CD4-positive, alpha-beta T cell treated with Interleukin-15 for 1 hour (primary cell): Measurements from ENCODE around the gene MGAT4A.

Source experiments
- DNase-seq: peaks from one replicate; pipeline ENCODE4 v3.0.0-alpha.2; 2020

MGAT4A gene

DNA sequence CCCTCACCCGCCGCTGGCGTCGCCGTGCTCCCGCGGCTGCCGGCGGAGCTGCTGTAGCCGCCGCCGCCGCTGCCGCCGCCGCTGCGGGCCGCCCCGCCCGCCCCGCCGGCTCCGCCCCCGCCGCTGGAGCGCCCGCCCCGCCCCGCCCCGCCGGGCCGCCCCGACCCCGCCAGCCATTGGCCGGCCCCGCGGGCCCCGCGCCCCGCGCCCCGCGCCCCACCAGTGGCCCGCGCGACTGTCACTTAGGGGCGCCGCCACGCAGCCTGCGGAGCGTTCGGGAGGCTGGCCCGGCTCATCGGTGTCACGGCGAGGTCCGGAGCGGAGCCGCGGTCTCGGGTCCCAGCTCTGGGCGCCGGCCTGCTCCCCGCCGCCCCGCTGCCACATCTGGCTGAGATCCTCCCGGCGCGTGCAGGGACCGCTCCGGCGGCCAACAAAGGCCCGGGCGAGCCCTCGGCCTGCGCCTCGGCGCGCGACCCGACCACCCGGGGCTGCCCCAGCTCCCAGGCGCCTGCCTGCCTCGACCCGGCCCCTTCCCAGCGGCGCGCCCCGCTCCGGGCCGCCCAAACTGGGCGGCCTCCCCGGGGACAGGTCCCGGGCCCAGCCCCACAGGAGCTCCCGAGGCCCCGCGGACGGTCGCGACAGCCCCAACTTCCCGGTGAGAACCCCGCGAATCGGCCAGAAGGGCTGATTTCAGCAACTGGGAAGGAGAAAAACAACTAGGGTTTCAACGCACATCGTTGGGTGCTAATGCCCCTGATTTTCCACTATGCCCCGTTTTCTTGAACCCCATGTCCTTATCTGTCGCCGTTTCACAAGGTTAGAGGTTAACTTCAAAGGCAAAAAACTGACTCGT lies at the start of gene MGAT4A:
Gene MGAT4A, minus strand, starts transcription at position 92 of the 853 bp plus-strand sequence. CDS start 4,800 bp downstream, outside the sequence.
- DNase-seq: peak; percentile 81

DNA sequence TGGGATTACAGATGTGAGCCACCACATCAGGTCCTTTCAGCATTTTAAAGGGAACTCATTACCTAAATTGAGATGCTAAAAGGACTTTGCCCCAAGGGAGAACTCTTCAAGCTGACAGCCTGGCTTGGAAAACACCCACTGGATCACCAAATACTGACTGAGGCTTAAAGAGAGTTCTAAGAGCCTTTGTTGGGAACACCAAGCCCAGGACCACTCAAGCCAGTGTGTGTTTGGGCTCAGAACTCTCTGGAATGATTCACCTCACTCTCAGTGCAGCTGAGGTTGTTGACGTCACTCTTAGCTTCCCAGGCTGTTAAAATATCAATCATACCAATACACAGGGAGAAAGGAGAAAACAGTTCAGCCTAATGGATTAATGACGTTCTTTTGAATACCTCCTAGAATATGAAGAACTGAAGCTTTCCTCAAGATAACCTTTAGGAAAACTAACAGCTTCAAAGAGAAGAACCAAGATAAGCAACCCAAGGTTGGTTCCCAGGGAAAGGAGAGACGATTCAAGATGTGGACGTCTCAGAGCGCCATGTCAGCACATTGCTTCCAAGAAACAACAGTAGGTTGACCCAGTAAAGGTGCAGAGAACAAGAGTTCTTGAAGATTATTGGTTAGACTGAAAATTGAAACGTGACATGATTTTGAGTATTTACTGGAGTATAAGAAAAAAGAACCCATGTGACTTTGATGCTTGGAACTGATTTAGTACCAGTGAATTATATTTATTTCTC lies 48.0 kb upstream of the MGAT4A start:
- no peak for DNase-seq

DNA sequence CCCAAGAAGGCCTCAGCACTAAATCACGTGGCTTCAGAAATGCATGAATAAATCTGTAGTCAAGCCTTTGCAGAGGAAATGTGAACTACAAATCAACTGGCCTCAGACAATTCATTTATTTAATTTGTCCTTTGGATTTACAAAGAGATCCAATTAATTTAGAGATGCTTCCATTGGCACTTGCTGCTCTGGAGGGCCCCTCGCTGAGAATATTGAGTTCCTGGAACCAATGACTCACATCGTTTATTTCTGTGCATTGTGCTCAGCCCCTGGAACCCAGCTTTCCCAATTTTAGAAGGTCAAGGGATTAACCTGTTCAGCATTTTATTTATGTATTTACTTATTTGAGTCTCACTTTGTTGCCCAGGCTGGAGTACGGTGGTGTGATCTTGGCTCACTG lies 47.2 kb upstream of the MGAT4A start:
- DNase-seq: no peak

DNA sequence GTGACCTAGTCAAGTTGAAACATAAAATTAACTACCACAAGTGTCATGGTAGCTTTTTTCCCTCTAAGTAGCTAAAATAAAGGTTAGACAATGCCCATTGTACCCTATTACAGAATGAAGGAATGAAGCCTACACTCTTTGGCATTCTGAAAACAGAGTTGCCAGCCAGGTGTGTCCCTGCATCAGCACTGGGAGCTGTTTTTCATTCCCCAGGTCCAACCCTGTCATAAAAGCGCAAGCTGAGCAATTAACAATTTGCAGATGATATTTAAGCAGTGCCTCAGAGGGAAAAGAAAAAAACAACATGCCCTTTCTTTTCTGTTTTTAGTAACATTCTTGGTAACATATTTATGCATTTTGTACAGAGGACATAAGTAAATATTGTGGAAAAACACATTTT lies 46.8 kb upstream of the MGAT4A start:
- DNase-seq: no peak

DNA sequence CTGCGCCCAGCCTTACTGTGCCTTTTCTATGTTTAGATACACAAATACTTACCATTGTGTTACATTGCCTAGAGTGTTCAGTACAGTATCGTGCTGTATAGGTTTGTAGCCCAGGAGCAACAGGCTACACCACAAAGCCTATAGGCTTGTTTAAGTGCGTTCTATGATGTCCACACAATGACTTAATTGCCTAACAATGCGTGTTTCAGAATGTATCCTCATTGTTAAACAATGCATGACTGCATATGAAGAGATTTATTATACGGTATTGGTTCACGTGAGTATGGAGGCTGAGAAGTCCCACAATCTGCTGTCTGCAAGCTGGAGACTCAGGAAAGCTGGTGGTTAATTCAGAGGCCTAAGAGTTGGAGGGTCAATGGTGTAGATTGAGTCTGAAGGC lies 46.1 kb upstream of the MGAT4A start:
- DNase-seq: no peak

DNA sequence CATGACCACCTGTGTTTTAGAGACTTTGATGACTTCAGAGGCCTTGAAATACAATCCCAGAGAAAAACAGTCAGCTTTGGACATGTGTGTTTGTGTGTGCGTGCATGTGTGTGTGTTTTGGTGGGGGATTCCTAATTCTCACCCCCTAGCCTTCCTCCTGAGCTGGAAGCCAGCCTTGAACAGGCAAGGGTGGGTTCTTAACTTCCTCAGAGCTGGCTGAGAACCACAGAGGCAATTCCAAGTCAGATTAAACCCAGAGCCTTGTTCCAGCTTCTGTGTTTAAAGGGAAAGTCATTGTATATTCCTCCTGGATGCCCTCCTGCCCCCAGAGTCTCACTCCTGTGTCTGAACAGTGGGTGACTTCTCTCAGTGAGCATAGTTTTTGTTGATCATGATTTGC lies 45.2 kb upstream of the MGAT4A start:
- no peak for DNase-seq

DNA sequence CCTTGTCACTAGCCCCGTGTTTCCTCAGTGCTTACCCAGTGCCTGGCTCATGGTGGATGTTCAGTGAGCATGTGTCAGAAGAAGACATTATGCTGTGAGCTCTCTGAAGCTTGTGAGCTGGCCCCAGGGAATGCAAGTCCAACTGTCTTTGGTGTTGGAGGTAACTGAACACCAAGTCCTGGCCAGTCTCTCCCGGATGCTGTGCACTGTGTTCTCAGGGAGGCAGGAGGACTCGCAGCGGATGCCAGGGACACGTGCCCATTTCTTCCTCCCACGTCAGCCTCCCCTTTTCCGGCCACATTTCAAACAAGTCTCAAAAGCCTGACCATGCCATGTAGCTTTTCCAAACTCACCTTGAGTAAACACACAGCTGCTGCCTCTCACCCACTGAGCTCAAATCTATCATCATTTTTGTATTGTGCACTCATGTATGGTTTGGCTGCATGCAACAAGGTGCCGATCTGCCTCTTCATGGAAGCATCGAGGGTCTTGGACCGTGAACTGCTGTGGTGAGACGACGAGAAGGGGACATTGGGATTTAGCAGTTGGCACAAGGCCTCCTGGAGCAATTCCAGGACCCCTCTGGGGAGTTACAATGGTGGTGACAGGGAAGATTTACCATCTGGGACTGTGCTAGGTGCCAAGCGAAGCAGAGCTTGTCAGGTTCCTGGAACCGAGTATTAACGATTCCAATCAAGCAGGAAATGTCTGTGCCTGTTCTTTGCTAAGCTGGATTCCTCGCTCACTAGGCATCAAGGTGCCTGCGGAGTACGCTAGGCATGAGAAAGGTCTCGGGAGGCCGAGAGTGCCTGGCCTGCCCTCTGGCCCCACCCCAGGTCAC lies 44.4 kb upstream of the MGAT4A start:
- no peak for DNase-seq

DNA sequence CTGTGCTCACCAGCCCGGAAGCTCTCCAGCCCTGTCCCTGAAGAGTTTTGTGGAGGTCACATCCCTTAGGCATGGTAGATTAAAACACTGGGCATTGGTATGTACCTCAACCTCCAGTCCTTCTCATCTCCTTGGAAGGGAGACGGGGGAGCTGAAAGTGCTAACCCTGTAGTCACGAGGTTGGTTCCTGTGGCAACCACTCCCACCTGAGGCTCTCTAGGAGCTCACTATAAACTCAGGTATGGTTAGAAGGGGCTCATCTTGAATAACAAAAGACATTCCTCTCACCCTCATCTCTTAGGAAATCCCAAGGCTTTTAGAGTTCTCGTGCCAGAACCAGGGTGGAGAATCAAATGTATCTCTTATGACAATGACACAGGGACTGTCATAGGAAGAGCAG lies 43.0 kb upstream of the MGAT4A start:
- DNase-seq: no peak

DNA sequence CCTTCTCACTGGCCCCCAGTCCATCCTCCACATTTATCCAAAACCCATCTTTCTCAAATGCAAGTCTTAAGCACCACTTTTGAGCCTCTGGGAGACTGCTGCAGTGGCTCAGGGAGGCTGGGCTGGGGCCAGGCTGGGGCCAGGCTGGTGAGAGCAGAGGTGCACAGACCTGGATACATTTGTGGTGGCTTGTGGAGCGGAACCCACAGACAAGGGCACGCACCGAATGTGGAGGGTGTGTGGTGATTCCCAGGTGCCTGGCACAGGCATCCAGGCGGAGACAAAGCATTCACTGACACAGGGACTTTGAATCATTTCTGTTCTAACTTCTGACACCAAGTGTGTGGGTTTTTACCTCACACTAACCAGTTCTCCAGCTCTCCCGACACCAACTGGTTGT lies 42.2 kb upstream of the MGAT4A start:
- DNase-seq: no peak

DNA sequence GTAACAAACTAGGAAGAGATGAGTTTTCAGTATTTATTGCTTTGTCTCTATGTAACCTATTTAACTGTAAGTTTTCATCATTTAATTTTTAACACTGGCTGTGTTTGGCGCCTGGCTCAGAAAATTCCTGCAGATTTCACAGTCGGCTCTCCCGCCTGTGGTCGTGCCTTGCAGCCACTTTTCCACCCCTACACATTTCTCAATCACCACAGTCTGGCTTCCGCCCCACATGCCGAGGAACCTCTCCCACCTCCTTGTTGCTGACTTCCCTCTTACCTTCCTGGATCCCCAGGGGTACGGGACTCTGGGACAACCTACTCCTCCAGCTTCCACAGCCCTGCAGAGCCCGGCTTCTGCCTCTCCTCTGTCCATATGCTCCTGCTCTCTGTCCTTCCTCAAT lies 41.6 kb upstream of the MGAT4A start:
- DNase-seq: no peak

DNA sequence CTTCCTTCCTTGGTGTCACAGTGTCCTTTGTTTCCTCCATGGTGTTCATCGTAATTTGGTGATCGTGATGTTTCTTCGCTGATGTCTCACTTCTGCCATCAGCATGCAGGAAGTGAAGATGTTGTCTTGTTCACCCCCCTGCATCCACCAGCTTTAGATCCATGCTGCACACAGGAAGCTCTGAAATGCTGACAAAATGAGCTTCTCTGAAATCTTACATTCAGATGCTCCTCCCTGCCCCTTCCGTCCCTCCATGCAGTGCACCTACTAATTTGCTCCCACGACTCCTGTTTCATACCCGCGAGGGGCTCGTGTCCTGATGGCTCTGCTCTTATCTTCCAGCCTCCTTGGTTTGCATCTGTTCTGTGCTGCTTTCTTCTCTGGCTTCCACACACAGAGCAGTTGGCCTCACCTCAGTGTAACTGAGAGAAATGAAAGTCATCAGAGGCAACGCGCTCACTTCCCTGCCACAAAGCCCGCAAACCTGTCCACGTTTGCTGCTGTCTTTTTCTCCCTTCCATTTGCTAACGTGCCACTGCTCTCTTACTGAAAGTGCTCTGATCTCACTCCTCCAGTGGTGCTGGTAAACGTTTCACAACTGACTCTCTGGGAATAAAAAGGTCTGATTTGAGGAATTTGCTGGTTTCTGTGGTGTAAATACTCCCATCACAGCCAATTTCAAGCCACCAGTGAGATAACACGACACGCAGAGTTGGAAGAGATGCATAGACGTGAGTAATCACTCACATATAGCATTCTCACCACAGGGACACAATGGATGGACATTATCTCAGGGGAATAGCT lies 41.0 kb upstream of the MGAT4A start:
- DNase-seq: peak; percentile 66

DNA sequence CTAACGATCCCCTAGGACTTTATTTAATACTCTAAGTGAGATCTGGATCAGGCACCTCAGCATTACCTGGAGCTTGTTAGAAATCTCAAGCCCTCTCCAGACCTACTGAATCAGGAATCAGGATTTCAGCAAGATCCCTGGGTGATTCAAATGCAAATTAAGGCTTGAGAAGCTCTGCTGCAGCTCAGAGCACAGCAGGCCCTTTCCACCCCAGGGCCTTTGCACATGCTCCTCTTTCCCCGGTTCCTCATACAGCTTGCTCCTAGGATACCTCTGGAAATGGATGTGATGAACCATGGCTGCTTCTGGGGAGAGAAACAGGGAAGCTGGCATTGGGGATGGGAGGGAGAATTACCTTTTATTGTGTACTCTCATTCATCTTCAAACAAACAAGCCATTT lies 40.3 kb upstream of the MGAT4A start:
- DNase-seq: no peak

DNA sequence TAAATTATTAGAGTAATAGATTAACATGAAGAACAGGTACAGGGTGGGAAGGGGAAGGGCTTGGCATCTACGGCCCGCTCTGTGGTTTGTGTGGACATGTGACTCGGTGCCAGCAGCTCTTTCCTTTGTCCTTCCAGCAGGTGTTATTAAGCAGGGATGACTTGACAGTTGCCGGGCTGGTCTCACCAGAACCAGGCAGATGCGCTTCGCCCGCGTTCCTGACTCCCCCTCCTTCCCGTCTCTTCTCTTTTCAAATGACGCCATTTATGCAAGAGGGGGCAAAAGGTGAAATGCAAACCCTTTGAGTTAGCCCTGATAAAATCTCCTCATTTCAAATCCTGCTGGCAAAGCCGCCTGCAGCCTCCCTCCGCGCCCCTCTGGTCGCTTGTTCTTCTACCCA lies 38.9 kb upstream of the MGAT4A start:
- no peak for DNase-seq

DNA sequence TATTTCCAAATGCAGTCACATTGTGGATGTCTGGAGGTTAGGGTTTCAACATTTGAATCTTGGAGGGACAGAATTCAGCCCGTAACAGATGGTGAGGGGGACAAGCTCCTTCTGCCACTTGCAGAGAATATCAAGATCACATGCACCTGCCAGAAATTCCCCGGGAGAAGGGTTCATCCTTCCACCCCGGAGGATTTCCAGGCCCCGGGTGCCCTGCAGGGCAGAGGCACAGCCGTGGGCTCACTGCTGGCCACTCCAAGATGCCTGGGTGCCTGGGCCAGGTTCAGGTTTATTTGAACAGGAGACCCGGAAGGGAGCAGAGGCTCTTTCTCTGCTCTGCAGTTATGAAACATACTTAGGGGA lies 38.2 kb upstream of the MGAT4A start:
- DNase-seq: no peak

DNA sequence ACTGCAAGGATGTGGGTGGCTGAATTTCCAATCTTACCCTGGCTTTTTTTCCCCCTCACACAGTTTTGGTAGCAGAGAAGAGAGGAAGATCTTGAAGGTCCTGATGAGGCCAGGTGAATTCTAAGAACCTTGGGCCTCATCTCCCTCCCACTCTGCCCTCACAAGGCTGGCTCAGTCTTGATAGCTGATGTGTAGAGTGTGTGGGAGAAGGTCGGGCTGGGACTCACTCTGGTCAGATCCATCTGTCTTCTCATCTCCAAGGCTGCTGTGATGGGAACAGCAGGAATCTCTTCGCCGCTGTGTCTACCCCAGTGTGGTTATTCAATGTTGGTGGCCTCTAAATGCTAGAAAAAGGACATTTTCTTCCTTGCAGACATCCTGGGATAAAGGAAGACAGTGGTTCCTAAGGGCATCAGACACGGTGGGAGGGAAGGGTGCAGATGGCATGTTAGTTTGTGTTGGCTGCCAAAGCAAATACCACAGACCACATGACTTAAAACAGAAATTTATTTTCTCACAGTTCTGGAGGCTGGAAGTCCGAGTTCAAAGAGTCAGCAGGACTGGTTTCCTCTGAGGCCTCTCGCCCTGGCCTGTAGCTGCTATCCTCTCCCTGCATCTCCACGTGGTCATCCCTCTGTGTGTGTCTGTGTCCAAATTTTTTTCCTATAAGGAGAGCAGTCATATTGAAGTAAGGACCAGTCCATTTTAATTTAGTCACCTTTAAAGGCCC lies 37.6 kb upstream of the MGAT4A start:
- no peak for DNase-seq

DNA sequence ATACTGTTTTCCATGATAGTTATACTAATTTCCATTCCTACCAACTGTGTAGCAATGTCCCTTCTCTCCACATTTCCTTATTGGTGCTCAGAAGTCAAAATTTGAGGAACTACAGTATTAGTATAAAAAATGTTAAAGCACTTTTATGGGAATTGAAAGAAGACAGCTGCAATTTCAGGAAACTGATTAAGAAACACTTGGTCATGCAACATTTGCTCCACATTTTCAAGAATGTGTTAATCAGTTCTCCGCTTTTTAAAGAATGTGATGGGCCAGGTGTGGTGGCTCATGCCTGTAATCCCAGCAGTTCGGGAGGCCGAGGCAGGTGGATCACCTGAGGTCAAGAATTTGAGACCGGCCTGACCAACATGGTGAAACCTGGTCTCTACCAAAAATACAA lies 33.6 kb upstream of the MGAT4A start:
- DNase-seq: no peak

DNA sequence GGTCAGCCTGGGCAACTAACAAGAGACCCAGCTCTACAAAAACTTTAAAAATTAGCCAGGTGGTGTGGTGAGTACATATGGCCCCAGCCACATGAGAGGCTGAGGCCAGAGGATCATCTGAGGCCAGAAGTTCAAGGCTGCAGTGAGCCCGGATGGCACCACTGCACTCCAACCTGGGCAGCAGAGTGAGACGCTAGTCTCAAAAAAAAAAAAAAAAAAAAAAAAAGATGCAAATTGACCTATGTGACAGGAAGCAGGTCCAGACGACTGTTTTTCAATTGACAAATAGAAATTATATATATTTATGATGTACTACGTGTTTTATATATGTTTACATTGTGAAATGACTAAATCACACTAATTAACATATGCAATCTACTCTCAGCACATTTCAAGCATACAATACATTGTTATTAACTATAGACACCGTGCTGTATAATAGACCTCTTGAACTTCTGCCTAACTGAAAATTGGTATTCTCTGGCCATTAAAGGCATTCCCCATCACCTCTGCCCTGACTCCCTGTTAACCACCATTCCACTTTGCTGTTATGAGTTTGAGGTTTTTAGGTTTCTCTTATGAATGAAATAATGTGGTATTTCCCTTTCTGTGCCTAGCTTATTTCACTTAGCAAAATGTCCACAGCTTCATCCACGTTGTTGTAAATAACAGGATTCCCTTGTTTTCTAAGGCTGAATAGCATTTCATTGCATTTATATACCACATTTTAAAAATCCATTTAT lies 32.4 kb upstream of the MGAT4A start:
- DNase-seq: no peak

DNA sequence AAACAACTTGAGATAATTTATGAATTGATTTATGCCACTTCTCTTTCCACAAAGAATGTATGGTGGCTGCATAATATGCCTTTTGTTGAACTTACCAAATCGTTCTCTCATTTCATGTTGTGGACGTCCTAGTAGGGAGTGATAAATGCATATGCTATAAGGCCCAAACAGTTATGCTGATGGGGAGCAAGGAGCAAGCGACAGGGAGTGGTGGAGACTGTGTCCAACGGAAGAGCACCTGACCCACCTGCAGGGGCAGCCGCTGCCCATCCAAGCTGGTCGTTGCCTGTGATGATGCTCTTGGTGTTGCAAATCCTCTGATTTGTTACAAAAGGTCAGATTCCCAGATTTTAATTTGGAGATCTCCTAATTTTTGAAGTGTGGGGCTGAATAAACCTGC lies 31.0 kb upstream of the MGAT4A start:
- no peak for DNase-seq

DNA sequence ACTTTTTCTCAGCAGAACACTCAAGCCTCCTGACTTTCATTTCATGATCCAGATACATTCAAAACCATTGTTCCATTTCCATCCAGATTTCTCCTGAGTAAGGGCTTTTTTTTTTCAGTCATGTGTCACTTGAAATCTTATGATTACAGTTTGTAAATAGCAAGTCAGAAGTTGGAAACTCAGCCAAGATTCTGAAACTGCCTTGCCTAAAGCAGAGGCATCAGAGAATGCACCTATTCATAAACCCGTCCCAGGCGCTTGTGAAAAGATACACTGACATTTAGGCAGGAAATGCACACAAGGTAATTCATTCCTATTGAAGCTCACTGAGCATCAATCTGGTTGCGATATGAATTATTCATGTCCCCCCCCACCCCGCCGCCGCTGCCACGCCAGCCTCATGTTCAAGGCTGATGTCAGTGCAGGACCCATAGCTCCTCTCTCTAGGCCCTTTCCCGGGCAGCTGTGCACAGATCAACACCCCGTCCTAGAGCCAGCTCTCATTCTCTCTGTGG lies 30.4 kb upstream of the MGAT4A start:
- DNase-seq: no peak

DNA sequence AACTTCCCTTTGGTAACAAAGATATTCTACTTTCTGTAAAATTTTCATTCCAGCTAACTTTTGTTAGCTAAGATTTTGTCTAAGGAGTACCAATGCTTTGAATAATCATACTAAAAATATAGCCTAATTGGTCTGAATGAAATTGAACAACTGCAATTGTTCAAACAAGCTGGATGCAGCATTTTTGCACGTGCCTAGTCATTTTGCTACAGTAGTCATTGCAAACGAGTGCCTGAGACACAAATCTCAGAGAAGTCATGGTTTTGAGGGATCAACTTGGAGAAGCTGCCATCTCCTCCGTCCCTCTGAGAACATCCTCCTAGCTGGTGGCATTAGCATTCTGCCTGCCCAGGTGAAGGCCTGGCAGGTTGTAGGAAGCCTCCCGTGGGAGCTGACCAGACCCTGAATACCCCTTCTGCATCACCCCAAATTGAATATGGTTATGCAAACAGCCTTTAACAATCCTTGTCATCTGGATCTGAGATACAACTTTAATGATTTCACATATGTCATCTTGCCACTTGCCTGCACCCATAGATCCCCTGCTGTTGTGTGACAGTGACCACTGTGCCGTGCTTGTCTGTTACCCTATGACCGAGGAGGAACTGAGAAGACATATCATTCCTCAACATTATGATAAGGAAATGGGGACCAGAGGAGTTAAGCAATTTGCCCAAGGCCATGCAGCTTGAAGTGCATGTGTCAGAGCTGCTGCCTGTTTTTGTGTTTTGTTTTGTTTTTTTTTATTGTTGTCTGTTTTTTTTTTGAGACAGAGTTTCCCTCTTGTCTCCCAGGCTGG lies 29.1 kb upstream of the MGAT4A start:
- DNase-seq: no peak
